SK-N-SH (cell line): Measurements from ENCODE around the gene PNKD.

Experiments used
- CTCF ChIP-seq: fragments of 200-600 bp; sonication (generic); IDR thresholded peaks from 2 replicates; pipeline ENCODE4 v1.6.1; 2017; ENCODE audit warnings: antibody characterized with exemption, mild to moderate bottlenecking, moderate library complexity
- ELF1 ChIP-seq: IDR thresholded peaks from 2 replicates; pipeline ENCODE4 v1.4.0; 2012
- EZH2phosphoT487 ChIP-seq: fragments of 200-600 bp; sonication (generic); IDR thresholded peaks from 2 replicates; pipeline ENCODE4 v1.6.1; 2017; ENCODE audit warnings: low read depth, mixed run types, mild to moderate bottlenecking, antibody characterized with exemption, moderate library complexity, borderline replicate concordance
- FOXM1 ChIP-seq: IDR thresholded peaks from 2 replicates; pipeline ENCODE4 v1.4.0; 2012; ENCODE audit warnings: low read depth, mild to moderate bottlenecking
- JUND ChIP-seq: IDR thresholded peaks from 2 replicates; pipeline ENCODE4 v1.4.0; 2012
- MXI1 ChIP-seq: IDR thresholded peaks from 2 replicates; pipeline ENCODE4 v1.6.1; 2012; ENCODE audit warnings: mild to moderate bottlenecking, low read depth, low read length, improper control_type of control experiment
- POLR2AphosphoS5 ChIP-seq: IDR thresholded peaks from 2 replicates; pipeline ENCODE4 v1.6.1; 2012; ENCODE audit warnings: low read depth, low read length
- SIN3A ChIP-seq: IDR thresholded peaks from 2 replicates; pipeline ENCODE4 v1.6.1; 2012; ENCODE audit warnings: low read depth, mild to moderate bottlenecking, low read length, moderate library complexity, borderline replicate concordance
- TCF12 ChIP-seq: IDR thresholded peaks from 2 replicates; pipeline ENCODE4 v1.4.0; 2012
- TEAD4 ChIP-seq: IDR thresholded peaks from 2 replicates; pipeline ENCODE4 v1.4.0; 2012; ENCODE audit warnings: mild to moderate bottlenecking, borderline replicate concordance; ENCODE audit not compliant: insufficient read depth
- USF1 ChIP-seq: IDR thresholded peaks from 2 replicates; pipeline ENCODE4 v1.4.0; 2012; ENCODE audit warnings: low read depth, borderline replicate concordance
- YY1 ChIP-seq: IDR thresholded peaks from 2 replicates; pipeline ENCODE4 v1.4.0; 2012; ENCODE audit warnings: low read depth, mild to moderate bottlenecking

GRCh38 chr2:218331745-218332144 is 61.4 kb downstream of the PNKD start:
- TF ChIP-seq MXI1 (no peak), CTCF (no peak), EZH2phosphoT487 (no peak), JUND (no peak), POLR2AphosphoS5 (no peak), USF1 (no peak), TCF12 (no peak), FOXM1 (no peak), TEAD4 (no peak), YY1 (no peak), SIN3A (no peak), ELF1 (no peak)
